Mammary epithelial cell (primary cell): ENCODE measurements around the gene ITGB2.

Experiments
- CTCF ChIP-seq, 2 donors: IDR thresholded peaks in 1 of 2; conservative IDR thresholded peaks in 1 of 2; 2 replicates each; pipeline ENCODE4 v1.5.1; 2011 to 2012; ENCODE audit warnings: inconsistent platforms in 2 of 2, low read length in 2 of 2, mild to moderate bottlenecking in 2 of 2, control low read depth in 1 of 2, low read depth in 1 of 2; ENCODE audit not compliant: insufficient read depth in 1 of 2; ENCODE audit errors: extremely low read depth in 1 of 2
- EZH2 ChIP-seq: IDR thresholded peaks from 2 replicates; pipeline ENCODE4 v1.6.1; 2012; ENCODE audit warnings: low read length, inconsistent platforms, borderline replicate concordance

- TF ChIP-seq CTCF (conservative IDR thresholded peaks at IDR 0.05 in 1 of 2, IDR thresholded peaks at IDR 0.05 in 1 of 2; ENCODE audit: extremely low read depth in 1 of 2, insufficient read depth in 1 of 2, low read depth in 1 of 2, low read length in 2 of 2), result no peak
- TF ChIP-seq EZH2, result no peak
These were observed 9.7 kb downstream of the ITGB2 start for GRCh38 chr21:44911068-44911383.
